KMS-11 (cell line): ENCODE measurements around the gene SLC29A3.

Experiments
- H2AFZ ChIP-seq: fragments of 200-600 bp; sonication (generic); 2 replicates; pipeline ENCODE4 v1.6.1; 2016; ENCODE audit warnings: antibody characterized with exemption, mixed run types, low read depth
- H3K27ac ChIP-seq: fragments of 200-600 bp; sonication (generic); 2 replicates; pipeline ENCODE4 v1.6.1; 2016; ENCODE audit warnings: mild to moderate bottlenecking, mixed run types
- H3K27me3 ChIP-seq: fragments of 200-600 bp; sonication (generic); 2 replicates; pipeline ENCODE4 v1.6.1; 2017; ENCODE audit warnings: mild to moderate bottlenecking, low read depth, mixed run types, moderate library complexity; ENCODE audit not compliant: insufficient read depth
- H3K36me3 ChIP-seq: fragments of 200-600 bp; sonication (generic); 2 replicates; pipeline ENCODE4 v1.6.1; 2017; ENCODE audit warnings: mild to moderate bottlenecking, mixed run types; ENCODE audit not compliant: insufficient read depth
- H3K4me1 ChIP-seq: fragments of 200-600 bp; sonication (generic); 2 replicates; pipeline ENCODE4 v1.6.1; 2016; ENCODE audit warnings: mild to moderate bottlenecking, low read depth, mixed run types; ENCODE audit not compliant: poor library complexity, severe bottlenecking
- H3K4me2 ChIP-seq: fragments of 200-600 bp; sonication (generic); 2 replicates; pipeline ENCODE4 v1.7.0; 2016; ENCODE audit warnings: mild to moderate bottlenecking, mixed run types
- H3K4me3 ChIP-seq: fragments of 200-600 bp; sonication (generic); IDR thresholded peaks from 2 replicates; pipeline ENCODE4 v1.6.1; 2017; ENCODE audit warnings: low read depth, low read length, mixed read lengths; ENCODE audit not compliant: insufficient read depth
- H3K79me2 ChIP-seq: fragments of 200-600 bp; sonication (generic); 2 replicates; pipeline ENCODE4 v1.6.1; 2016; ENCODE audit warnings: low read depth, mixed run types; ENCODE audit not compliant: insufficient read depth
- H3K9ac ChIP-seq: fragments of 200-600 bp; sonication (generic); 2 replicates; pipeline ENCODE4 v1.6.1; 2016; ENCODE audit warnings: mild to moderate bottlenecking, mixed run types
- H4K20me1 ChIP-seq: fragments of 200-600 bp; sonication (generic); 2 replicates; pipeline ENCODE4 v1.6.1; 2016; ENCODE audit warnings: mild to moderate bottlenecking, mixed run types; ENCODE audit not compliant: insufficient read depth
- TF ChIP-seq, protein P1 (sequence below): fragments of 200-600 bp; sonication (generic); conservative IDR thresholded peaks from 2 replicates; pipeline ENCODE4 v1.6.1; 2017; ENCODE audit warnings: low read depth, mild to moderate bottlenecking, antibody characterized with exemption, low read length, moderate library complexity, mixed read lengths

The SLC29A3 gene

GRCh38 chr10:71338728-71339495, 19.9 kb downstream of the SLC29A3 start:
- TF ChIP-seq, protein P1, sequence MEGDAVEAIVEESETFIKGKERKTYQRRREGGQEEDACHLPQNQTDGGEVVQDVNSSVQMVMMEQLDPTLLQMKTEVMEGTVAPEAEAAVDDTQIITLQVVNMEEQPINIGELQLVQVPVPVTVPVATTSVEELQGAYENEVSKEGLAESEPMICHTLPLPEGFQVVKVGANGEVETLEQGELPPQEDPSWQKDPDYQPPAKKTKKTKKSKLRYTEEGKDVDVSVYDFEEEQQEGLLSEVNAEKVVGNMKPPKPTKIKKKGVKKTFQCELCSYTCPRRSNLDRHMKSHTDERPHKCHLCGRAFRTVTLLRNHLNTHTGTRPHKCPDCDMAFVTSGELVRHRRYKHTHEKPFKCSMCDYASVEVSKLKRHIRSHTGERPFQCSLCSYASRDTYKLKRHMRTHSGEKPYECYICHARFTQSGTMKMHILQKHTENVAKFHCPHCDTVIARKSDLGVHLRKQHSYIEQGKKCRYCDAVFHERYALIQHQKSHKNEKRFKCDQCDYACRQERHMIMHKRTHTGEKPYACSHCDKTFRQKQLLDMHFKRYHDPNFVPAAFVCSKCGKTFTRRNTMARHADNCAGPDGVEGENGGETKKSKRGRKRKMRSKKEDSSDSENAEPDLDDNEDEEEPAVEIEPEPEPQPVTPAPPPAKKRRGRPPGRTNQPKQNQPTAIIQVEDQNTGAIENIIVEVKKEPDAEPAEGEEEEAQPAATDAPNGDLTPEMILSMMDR = no peak
- Histone ChIP-seq H2AFZ (no peak overlapping the region), H3K9ac (no peak overlapping the region), H3K4me3 (no peak overlapping the region), H4K20me1 (no peaks in the 10 kb centered on the region), H3K36me3 (no peaks in the 10 kb centered on the region), H3K79me2 (no peaks in the 10 kb centered on the region), H3K27me3 (no peaks in the 10 kb centered on the region), H3K27ac (no peak overlapping the region), H3K4me1 (no peaks in the 10 kb centered on the region), H3K4me2 (no peak overlapping the region)

- TF ChIP-seq, protein P1 = no peak
- no peak overlapping the region for H3K27ac ChIP-seq
- no peaks in the 10 kb centered on the region for H3K4me1 ChIP-seq
- no peak overlapping the region for H3K9ac ChIP-seq
- H3K4me2 ChIP-seq = no peak overlapping the region
- no peaks in the 10 kb centered on the region for H3K27me3 ChIP-seq
- no peak overlapping the region for H2AFZ ChIP-seq
- H4K20me1 ChIP-seq = no peaks in the 10 kb centered on the region
- no peaks in the 10 kb centered on the region for H3K36me3 ChIP-seq
- no peaks in the 10 kb centered on the region for H3K79me2 ChIP-seq
- no peak overlapping the region for H3K4me3 ChIP-seq
These were observed 20.9 kb downstream of the SLC29A3 start for GRCh38 chr10:71339796-71340589.

- no peak overlapping the region for H2AFZ ChIP-seq
- H3K27ac ChIP-seq = no peak overlapping the region
- no peaks in the 10 kb centered on the region for H3K4me1 ChIP-seq
- TF ChIP-seq, protein P1 = no peak
- no peaks in the 10 kb centered on the region for H3K36me3 ChIP-seq
- H3K4me2 ChIP-seq = no peak overlapping the region
- no peaks in the 10 kb centered on the region for H3K79me2 ChIP-seq
- H3K9ac ChIP-seq = no peak overlapping the region
- H4K20me1 ChIP-seq = no peaks in the 10 kb centered on the region
- H3K27me3 ChIP-seq = no peaks in the 10 kb centered on the region
- no peak overlapping the region for H3K4me3 ChIP-seq
These were observed 23.7 kb downstream of the SLC29A3 start for GRCh38 chr10:71342573-71343391.

DNA sequence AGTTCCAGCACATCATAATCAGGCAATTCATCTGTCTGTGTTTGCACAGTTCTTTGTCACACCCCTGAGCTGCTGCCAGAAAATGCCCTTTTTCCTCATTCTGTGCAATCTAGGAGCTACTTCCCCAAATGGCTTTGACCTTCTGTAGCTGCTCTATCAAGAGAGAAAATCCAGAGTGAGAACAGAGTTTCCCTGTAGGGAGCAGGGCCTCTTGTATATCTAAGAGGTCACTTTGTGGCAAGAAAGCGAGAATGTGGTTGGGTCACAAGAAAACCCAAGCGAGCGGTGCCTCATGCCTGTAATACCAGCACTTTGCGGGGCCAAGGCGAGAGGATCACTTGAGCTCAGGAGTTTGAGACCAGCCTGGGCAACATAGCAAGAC, 24.3 kb downstream of the SLC29A3 start:
- TF ChIP-seq, protein P1 = no peak
- Histone ChIP-seq H3K36me3 (no peaks in the 10 kb centered on the region), H4K20me1 (no peaks in the 10 kb centered on the region), H2AFZ (no peak overlapping the region), H3K79me2 (no peaks in the 10 kb centered on the region), H3K4me3 (no peak overlapping the region), H3K9ac (no peak overlapping the region), H3K27ac (no peak overlapping the region), H3K27me3 (no peaks in the 10 kb centered on the region), H3K4me2 (no peak overlapping the region), H3K4me1 (no peaks in the 10 kb centered on the region)
